C1 segment of cervical spinal cord (tissue), 14 donors: ENCODE data around the gene CD83.
"Not testable (repeated sequence)": the region's sequence is repeated elsewhere in the genome, so short reads cannot be mapped to it uniquely, and the experiment has no call there.

Source experiments
- DNase-seq, 14 donors: peaks; one replicate each; lab custom pipeline; 2025; lab: John Stamatoyannopoulos, UW

Gene CD83, protein sequence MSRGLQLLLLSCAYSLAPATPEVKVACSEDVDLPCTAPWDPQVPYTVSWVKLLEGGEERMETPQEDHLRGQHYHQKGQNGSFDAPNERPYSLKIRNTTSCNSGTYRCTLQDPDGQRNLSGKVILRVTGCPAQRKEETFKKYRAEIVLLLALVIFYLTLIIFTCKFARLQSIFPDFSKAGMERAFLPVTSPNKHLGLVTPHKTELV

DNA sequence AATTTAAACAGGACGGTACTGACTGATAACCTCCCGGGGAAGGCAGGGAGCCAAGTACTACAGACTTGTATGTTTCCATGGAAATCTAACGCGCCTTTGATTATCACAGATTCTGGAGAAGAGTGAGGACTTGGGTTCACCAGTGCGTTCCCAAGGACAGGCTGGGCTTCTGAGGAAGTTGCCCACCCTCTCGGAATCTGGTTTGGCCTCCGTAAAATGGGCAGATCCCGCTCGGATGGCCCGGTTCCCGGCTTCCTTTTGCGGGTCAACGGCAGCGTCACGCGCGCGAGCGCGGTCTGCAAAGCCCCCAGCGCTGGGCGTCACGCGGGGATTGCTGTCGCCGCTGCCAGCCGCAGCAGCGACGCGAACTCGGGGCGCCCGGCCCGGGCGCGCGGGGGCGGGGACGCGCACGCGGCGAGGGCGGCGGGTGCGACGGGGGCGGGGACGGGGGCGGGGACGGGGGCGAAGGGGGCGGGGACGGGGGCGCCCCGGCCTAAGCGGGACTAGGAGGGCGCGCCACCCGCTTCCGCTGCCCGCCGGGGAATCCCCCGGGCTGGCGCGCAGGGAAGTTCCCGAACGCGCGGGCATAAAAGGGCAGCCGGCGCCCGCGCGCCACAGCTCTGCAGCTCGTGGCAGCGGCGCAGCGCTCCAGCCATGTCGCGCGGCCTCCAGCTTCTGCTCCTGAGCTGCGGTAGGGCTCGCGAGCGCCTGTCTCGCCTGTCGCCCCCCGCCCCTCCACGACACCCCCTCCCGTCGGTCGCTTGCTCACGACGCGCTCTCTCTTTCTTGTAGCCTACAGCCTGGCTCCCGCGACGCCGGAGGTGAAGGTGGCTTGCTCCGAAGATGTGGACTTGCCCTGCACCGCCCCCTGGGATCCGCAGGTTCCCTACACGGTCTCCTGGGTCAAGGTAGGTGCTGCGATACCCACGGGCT is at the start of gene CD83:
Gene CD83, plus strand, starts transcription at position 615 of the 933 bp plus-strand sequence. Its CDS starts 40 bp downstream, at position 655.
- DNase-seq = peak in 11 of 14 donors; percentile 16 to 74 (median 50)

DNA sequence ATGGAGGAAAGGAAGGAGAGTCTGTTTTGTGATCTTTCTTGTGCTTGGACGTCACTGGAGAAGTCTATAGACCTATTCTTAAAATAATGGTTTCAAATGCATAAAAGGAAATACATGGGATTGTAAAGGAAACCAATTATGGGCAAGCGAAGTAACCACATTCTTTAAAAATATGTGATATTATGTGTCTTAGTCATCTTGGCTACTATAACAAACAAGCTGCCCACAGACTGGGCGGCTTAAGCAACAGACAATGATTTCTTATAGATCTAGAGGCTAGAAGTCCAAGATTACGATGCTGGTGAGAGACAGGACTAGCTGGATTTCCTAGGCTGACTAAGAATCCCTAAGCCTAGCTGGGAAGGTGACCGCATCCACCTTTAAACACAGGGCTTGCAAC is 49.4 kb upstream of the CD83 start:
- no peak for DNase-seq

DNA sequence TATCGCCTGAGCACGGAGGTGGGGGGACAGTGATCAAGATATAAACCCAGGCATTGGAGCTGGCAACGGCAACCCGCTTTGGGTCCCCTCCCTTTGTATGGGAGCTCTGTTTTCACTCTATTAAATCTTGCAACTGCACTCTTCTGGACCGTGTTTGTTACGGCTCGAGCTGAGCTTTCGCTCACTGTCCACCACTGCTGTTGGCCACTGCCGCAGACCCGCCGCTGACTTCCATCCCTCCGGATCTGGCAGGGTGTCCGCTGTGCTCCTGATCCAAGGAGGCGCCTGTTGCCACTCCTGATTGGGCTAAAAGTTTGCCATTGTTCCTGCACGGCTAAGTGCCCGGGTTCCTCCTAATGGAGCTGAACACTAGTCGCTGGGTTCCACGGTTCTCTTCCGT is 48.9 kb upstream of the CD83 start:
- no peak for DNase-seq

DNA sequence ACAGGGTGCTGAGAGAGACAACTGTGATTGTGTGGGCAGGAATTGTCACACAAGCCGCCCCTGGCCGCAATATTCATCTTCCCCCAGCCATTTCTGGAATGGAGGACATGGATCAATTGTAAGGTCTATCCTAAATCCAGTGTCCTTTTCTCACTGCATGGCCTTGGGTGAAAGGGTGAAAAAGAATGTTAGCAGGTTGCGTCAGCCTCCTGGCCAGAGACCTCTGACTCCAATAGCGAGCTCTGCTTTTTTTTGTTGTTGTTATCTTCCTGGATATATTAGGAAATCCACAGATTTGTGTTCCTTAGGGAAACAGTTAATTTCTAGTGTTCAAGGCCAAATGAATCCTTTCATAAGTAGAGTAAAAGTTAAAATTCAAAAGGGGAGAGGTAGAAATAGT is 47.1 kb upstream of the CD83 start:
- DNase-seq = no peak

DNA sequence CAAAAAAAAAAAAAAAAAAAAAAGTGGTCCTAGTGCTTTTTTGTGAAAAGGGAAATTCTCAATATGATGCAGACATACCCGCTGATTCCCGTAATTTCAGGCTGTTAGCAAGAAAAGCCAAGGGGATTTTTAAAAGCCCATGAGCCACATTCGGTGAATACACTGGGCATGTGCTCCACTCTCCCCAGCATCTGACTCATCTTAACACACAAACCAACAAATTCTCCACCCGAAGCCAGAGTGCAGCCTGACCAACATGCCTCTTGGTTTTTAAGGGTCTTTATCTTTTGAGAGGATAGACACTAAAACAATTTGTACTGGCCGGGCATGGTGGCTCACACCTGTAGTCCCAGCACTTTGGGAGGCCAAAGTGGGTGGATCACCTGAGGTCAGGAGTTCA is 45.5 kb upstream of the CD83 start:
- peak in 1 of 14 donors; percentile 19 for DNase-seq

DNA sequence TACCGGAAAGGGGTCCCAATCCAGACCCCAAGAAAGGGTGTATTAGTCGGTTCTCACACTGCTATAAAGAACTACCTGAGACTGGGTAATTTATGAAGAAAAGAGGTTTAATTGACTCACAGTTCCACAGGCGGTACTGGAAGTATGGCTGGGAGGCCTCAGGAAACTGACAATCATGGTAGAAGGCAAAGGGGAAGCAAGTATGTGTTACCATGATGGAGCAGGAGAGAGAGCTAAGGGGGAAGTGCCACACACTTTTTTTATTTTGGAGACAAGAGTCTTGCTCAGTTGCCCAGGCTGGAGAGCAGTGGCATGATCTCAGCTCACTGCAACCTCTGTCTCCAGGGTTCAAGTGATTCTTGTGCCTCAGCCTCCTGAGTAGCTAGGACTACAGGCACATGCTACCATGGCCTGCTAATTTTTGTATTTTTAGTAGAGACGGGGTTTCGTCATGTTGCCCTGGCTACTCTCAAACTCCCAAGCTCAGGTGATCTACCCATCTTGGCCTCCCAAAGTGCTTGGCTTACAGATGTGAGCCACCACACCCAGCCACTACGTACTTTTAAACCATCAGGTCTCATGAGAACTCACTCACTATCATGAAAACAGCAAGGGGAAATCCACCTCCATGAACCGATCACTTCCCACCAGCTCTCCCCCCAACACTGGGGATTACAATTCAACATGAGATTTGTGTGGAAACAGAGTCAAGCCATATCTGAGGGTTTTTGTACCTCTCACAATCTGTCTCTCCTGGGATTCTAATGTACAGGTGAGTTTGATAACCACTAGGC is 43.8 kb upstream of the CD83 start:
- not testable (repeated sequence) for DNase-seq

DNA sequence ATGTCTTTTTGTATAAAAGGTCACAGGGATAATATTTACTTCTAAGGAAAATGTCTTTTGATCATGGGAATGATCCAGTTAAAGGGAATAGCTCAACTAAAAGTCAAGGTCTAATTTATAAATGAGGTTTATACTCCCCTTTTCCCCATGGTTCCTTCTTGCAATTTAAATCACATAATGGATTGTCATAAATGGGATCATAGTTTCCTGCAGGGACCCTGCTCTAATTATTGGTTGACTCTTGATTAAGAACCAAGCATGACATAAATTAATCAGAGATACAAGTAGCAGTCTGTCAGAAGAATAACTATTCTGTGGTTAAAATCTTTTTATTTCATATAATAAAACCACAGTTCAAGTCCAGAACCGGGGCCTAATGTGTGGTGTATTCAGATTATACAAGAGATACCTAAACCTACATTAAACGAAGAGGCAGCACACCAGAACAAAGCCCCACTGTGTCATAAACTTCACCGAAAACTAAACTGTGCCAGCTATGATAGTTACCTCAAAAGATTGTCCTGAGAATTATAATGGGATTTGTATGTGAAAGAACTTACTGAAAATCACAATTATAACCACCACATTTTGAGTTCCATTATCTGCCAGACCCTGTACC is 43.0 kb upstream of the CD83 start:
- no peak for DNase-seq

DNA sequence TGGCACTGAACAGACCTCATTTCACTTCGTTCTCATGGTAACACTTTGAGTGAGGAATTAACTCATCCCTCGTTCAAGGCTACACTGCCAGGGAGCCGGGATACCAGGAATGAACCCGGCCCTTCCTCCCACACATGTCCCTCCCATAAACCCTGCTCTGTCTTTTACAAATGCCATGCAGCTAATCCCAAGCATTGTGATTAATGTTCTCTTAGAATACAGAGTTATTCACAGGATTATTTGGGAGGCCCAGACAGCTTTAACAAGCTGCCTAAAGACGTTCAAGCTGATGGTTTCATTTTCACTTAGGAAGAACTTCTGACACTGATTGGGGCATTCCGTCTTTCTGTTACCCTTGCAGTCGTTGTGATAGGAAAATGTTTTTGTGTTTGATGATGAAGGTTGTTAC is 42.5 kb upstream of the CD83 start:
- DNase-seq = peak in 3 of 14 donors; percentile 10 to 34 (median 15)

DNA sequence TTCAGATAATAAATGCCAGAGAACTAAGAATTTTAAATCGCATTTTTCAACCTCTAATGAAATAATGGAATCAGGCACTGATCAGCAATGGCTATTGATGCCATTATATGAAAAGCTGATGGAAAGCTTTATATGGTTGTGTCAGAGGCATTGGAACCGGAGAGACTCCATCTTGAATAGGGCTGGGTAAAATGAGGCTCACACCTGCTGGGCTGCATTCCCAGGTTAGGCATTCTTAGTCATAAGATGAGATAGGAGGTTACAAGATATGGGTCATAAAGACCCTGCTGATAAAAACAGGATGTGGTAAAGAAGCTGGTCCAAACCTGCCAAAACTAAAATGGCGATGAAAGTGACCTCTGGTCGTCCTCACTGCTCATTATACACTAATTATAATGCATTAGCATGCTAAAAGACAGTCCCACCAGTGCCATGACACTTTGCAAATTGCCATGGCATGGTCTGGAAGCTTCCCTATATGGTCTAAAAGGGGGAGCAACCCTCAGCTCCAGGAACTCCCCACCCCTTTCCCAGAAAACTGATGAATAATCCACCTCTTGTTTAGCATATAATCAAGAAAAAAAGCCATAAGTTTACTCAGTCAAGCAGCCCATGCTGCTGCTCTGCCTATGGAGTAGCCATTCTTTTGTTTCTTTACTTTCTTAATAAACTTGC is 40.2 kb upstream of the CD83 start:
- no peak for DNase-seq

DNA sequence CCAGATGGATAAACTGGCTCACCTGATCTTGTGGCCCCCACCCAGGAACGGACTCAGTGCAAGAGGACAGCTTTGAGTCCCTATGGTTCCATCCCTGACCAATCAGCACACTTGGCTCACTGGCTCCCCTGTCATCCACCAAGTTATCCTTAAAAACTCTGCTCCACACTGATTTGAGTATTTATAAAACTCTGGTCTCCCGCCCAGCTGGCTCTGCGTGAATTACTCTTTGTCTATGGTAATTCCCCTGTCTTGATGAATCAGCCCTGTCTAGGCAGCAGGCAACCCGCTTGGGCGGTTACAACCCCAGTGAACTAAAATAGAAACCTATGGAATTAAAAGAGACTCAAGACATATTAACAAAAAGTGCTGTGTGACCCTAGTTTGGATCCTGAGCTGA is 38.1 kb upstream of the CD83 start:
- DNase-seq = peak in 2 of 14 donors; percentile 3 to 32

DNA sequence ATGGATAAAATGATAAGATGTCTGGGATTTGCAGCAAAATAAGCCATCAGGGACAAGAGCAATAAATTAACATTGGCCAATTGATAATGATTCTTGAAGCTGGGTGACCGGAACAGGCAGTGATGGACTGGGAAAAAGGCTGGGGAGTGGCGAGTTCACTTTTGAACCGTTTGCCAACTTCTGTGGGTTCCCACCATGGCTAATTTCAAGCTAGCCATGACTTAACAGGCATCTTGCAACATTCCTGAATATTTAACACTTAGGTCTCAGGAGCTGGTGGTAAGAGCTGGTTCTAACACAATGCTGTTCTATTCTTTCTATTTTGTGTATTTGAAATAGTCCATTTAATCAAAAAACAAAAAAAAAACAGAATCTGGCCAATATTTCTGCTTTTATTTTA is 37.6 kb upstream of the CD83 start:
- no peak for DNase-seq

DNA sequence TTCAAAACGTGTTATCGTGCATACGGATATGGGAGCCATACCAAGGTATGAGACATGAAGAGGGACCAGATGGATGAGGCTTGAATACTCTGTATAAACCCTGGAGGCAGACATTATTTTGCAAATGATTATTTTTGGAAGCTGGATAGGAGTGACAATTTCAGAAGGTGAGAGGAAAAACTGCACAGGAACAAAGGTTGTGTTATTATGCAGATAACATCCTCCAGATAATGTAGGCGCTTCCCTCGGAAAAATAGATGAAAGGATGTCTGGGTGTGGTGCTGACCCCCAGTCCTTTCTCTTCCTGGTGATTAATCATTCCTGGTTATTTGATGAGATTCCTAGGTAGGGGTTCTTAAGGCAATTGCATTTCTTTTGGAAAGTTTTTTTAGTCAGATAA is 36.4 kb upstream of the CD83 start:
- no peak for DNase-seq

DNA sequence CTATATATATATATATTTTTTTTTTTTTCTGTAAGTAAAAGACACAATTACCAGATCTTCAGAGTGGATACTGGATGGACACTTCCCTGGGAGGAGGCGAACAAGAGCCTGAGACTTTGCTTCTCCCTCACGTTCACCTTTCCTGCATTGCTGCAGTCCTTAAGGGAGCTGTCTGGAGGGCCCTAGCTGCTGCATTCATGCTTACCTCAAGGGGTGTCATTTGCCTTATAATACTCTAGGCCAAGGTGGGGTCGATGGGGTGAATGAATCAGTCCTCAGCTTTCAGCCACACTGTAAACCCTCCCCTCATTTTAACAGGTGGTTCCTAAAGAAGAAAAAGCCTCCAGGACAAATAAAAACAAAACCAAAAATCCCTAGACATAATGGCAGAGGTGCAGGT is 34.8 kb upstream of the CD83 start:
- no peak for DNase-seq

DNA sequence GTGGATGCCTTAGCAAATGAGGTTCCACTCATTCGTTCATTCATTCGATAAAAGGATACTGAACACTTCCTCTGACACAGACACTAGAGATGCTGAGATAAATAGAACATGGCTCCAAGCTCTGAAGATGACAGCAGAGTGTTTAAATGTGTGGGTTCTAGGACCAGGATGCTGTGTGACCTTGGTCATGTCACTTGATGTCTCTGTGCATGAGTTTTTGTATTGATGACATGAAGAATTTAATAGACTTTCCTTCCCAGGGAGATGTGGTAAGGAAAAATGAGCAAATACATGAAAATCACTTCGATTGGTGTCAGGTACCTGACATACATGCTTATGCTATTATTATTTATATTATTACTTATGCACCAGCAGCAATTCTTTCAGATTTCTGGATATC is 34.3 kb upstream of the CD83 start:
- DNase-seq = no peak

DNA sequence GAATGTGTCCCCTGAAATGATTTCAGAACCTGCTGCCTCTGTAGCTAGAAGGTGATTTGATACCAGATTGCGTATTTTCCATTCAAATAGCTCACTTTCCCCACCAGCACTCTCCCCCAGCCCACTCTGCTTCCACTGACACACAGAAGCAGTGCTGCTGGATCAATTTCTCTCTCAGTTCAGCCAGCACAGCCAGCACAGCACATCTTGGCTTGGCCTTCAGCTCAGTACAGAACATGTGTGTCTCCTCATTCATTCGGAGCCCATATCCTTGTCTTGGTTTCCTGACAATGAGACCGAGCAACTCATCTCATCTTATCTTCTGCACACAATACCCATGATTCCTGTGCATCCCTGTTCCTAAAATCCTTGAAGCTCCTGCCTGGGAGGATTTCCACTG is 33.8 kb upstream of the CD83 start:
- DNase-seq = no peak

DNA sequence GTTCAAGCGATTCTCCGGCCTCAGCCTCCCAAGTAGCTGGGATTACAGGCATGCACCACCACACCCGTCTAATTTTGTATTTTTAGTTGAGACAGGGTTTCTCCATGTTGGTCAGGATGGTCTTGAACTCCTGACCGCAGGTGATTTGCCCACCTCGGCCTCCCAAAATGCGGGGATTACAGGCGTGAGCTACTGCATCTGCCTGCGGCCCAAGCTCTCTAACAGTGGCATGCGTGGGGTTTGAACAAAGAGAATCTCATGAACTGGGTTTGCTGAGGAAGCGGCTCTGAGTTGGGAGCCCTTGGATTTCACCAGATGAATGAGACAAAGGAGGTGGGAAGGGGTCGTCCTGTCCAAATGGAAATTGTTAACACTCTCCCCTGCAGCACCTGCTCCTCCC is 33.2 kb upstream of the CD83 start:
- no peak for DNase-seq

DNA sequence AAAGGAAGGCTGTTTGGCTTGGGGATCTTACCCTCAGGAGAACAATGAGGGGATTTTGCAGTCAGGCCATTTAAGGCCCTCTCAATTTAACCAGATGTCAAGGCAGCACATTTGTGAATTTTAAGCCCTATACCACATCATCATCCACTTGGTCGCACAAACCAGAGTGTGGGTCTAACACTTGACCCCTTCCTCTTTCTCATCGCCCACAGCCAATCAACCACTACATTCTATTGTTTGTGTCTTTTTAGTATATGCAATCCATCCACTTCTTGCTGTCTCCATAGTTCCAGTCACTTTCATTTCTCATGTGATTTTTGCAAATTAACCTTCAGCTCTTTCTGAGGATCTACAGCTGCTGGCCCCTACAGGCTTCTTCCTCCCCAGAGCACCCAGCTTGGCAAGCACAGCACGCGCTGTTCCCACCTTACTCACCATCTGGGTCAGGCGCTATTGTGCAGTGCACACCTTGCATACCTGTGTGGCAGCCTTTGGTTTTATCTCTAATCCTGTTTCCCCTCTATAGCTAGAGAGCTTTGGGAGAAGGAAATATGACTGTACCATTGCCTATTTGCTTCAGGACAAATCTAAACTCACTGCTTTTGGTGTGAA is 32.3 kb upstream of the CD83 start:
- DNase-seq = no peak

DNA sequence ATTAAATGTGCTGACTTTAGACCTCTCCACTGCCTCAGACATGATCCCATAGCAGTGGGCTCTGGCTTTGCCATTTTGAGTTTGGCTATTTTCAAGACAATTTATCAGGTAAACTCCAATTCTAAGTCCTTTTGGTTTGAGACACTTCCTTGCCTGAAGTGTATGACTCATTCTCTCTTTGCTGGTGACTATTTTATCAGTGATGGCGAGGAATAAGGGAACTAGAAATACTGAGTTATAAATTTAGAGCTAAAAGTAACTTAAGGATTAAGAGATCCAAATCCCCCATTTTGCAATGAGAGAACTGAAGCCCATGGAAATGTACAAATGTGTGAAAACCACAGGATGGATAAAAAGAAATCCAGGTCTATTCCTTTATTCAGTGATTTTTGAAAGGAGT is 30.9 kb upstream of the CD83 start:
- DNase-seq = no peak

DNA sequence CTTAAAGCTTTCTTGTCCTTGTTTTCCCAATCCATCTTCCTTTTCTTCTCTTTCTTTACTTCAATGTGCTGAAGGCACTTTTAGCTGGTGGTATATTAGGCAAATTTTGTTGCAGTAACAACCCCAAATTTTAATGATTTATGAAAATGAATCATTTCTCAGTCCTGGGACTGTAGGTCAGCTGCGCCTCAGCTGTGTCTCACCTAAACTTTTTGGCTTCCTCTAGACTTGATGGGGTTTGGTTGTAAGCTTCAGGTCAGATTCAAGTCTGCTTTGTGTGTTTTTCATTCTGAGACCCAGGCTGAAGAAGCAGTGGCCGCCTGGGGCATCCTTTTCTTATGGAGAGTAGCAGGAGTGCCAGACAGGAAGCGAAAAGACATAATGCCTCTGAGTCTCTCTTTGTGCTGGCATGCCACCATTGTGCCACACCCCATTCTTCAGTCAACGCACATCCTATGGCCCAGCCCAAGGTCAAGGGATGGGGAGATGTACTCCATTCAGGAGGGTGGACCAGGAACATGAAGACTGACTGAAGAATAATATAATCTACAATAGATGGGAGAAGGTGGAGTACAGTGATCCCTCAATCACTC is 28.9 kb upstream of the CD83 start:
- no peak for DNase-seq

DNA sequence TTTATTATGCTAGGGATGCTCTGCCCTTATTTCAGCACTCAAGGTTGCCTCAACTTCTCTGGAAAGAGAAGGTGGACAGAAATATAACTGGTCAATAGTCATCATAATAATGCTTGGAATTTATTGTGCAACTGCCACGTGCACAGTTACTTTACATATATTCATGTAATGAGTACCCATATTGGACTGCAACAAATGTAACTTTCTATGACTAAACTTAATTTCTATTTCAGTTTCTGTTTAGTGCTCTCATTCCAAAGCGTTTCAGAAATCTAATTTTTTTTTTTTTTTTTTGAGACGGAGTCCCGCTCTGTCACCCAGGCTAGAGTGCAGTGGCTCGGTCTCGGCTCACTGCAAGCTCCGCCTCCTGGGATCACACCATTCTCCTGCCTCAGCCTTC is 28.3 kb upstream of the CD83 start:
- DNase-seq = no peak
